HepG2 (cell line): Measurements from ENCODE around the gene SNN. TPM values are rescaled to one million over a fixed set of nuclear protein-coding genes. Genes with fewer than 3 reads are reported as not detected.

Source experiments
- ATAC-seq: fragments of 200-7000 bp; cut with Tn5 transposase; 3 replicates; pipeline ENCODE4 v1.9.1; 2020; ENCODE audit warnings: mild to moderate bottlenecking, moderate library complexity
- BruUV-seq: library from RNA; stranded (reverse); fragments of 400-500 nt; replicated peaks from 2 replicates; lab custom pipeline; 2021; lab: Mats Ljungman, UMichigan
- CTCF ChIA-PET: fragments of 300-600 bp; formaldehyde crosslinking; extraction: SDS; loops from one replicate; lab custom pipeline; 2021; ENCODE audit warnings: low total read pairs, inconsistent platforms, low intra/inter-chr PET ratio; lab: Yijun Ruan, JAX
- POLR2A ChIA-PET: fragments of 350-600 bp; sonication (Branson Sonifier 250); formaldehyde crosslinking; loops from one replicate; lab custom pipeline; 2020; ENCODE audit warnings: antibody characterized with exemption, inconsistent platforms; lab: Yijun Ruan, JAX
- DNase-seq: peaks from one replicate; pipeline ENCODE4 v3.0.0-alpha.2; 2015; ENCODE audit warnings: low spot score
- FAIRE-seq: peaks from 3 replicates; lab custom pipeline; 2011; peaks lifted over from hg19 to GRCh38; lab: Jason Lieb, UNC
- H2AFZ ChIP-seq: one replicate; pipeline ENCODE4 v1.6.1; 2011; ENCODE audit warnings: low read length, inconsistent platforms
- H3K27ac ChIP-seq: fragments of 300-600 bp; 3 replicates; pipeline ENCODE4 v1.8.0; 2011; ENCODE audit warnings: mixed run types, mild to moderate bottlenecking, mixed read lengths, low read length, inconsistent platforms; ENCODE audit not compliant: insufficient read depth; ENCODE audit errors: extremely low read length
- H3K27me3 ChIP-seq, 2 experiments: fragments of 200-600 bp in 1 of 2; 2 replicates in 1 of 2; 3 replicates in 1 of 2; pipeline versions ENCODE4 v1.6.0 to v1.8.0; 2011; ENCODE audit warnings: low read length in 2 of 2, mild to moderate bottlenecking in 2 of 2, moderate library complexity in 2 of 2, inconsistent platforms in 1 of 2; ENCODE audit not compliant: insufficient read depth in 2 of 2, control insufficient read depth in 1 of 2
- H3K36me3 ChIP-seq, 2 experiments: fragments of 200-600 bp in 1 of 2; replicated peaks in 1 of 2; 2 replicates in 1 of 2; 3 replicates in 1 of 2; pipeline versions ENCODE4 v1.5.1 to v1.8.0; 2011; ENCODE audit warnings: low read length in 2 of 2, inconsistent platforms in 1 of 2; ENCODE audit not compliant: insufficient read depth in 2 of 2, control insufficient read depth in 1 of 2
- H3K4me1 ChIP-seq: 2 replicates; pipeline ENCODE4 v1.5.1; 2012; ENCODE audit warnings: low read length, inconsistent platforms; ENCODE audit not compliant: insufficient read depth
- H3K4me2 ChIP-seq: 2 replicates; pipeline ENCODE4 v1.6.0; 2011; ENCODE audit warnings: low read depth, low read length, inconsistent platforms
- H3K4me3 ChIP-seq, 3 experiments: fragments of 200-600 bp in 1 of 3; sonication (generic), shearing (Covaris generic) in 1 of 3; replicated peaks in 1 of 3; 2 replicates each; pipeline ENCODE4 v1.5.1; 2011 to 2016; ENCODE audit warnings: low read length in 3 of 3, inconsistent platforms in 2 of 3, low read depth in 2 of 3, mild to moderate bottlenecking in 2 of 3, control low read depth in 1 of 3, mixed read lengths in 1 of 3; ENCODE audit not compliant: insufficient read depth in 1 of 3
- H3K79me2 ChIP-seq: one replicate; pipeline ENCODE4 v1.6.1; 2011; ENCODE audit warnings: low read length, inconsistent platforms; ENCODE audit not compliant: insufficient read depth
- H3K9ac ChIP-seq: 2 replicates; pipeline ENCODE4 v1.6.0; 2011; ENCODE audit warnings: mild to moderate bottlenecking, low read depth, low read length, inconsistent platforms; ENCODE audit not compliant: insufficient read depth
- H3K9me3 ChIP-seq: 2 replicates; pipeline ENCODE4 v1.5.1; 2012; ENCODE audit warnings: mild to moderate bottlenecking, low read length
- H4K20me1 ChIP-seq: 2 replicates; pipeline ENCODE4 v1.6.0; 2011; ENCODE audit warnings: inconsistent platforms, mild to moderate bottlenecking, low read length, moderate library complexity; ENCODE audit not compliant: insufficient read depth
- EEA1 ChIP-seq: sonication (generic); formaldehyde crosslinking; IDR thresholded peaks from 2 replicates; pipeline ENCODE4 v1.5.1; 2020; ENCODE audit warnings: mild to moderate bottlenecking, missing genetic modification reagents, borderline replicate concordance
- EHMT2 ChIP-seq: fragments of 200-600 bp; sonication (generic); IDR thresholded peaks from 2 replicates; pipeline ENCODE4 v1.7.0; 2017; ENCODE audit warnings: antibody characterized with exemption, low read depth, low read length, borderline replicate concordance
- HIC2 ChIP-seq: sonication (generic); formaldehyde crosslinking; IDR thresholded peaks from 2 replicates; pipeline ENCODE4 v1.9.0; 2022; ENCODE audit warnings: low read depth, missing genetic modification reagents
- IKZF4 ChIP-seq: sonication (generic); formaldehyde crosslinking; IDR thresholded peaks from 2 replicates; pipeline ENCODE4 v1.5.1; 2020; ENCODE audit warnings: borderline replicate concordance, mild to moderate bottlenecking, low read depth, missing genetic modification reagents; ENCODE audit errors: not compliant biosample characterization
- MYNN ChIP-seq: sonication (generic); formaldehyde crosslinking; IDR thresholded peaks from 2 replicates; pipeline ENCODE4 v1.4.0; 2020; ENCODE audit warnings: mild to moderate bottlenecking, low read depth, missing genetic modification reagents
- NKX3-1 ChIP-seq: sonication (generic); formaldehyde crosslinking; IDR thresholded peaks from 2 replicates; pipeline ENCODE4 v1.5.0; 2020; ENCODE audit warnings: missing genetic modification reagents
- POLR2A ChIP-seq, 2 experiments: IDR thresholded peaks; 2 replicates each; pipeline ENCODE4 v1.6.1; 2011; ENCODE audit warnings: low read depth in 2 of 2, low read length in 2 of 2, mild to moderate bottlenecking in 1 of 2, moderate library complexity in 1 of 2; ENCODE audit not compliant: insufficient read depth in 1 of 2
- TARDBP ChIP-seq: sonication (generic); formaldehyde crosslinking; IDR thresholded peaks from 2 replicates; pipeline ENCODE4 v1.8.0; 2022; ENCODE audit warnings: mild to moderate bottlenecking, missing genetic modification reagents
- YY1 ChIP-seq: IDR thresholded peaks from 2 replicates; pipeline ENCODE4 v1.6.1; 2011; ENCODE audit warnings: low read length, low read depth, moderate library complexity, mild to moderate bottlenecking; ENCODE audit not compliant: insufficient read depth, insufficient replicate concordance
- ZNF180 ChIP-seq: sonication (generic); formaldehyde crosslinking; IDR thresholded peaks from 2 replicates; pipeline ENCODE4 v1.4.0; 2020; ENCODE audit warnings: low read depth, missing genetic modification reagents, borderline replicate concordance
- ZNF256 ChIP-seq: sonication (generic); formaldehyde crosslinking; conservative IDR thresholded peaks from 2 replicates; pipeline ENCODE4 v1.4.0; 2020; ENCODE audit warnings: missing genetic modification reagents
- ZNF558 ChIP-seq: sonication (generic); formaldehyde crosslinking; IDR thresholded peaks from 2 replicates; pipeline ENCODE4 v1.9.0; 2022; ENCODE audit warnings: mild to moderate bottlenecking, missing genetic modification reagents, borderline replicate concordance
- ZNF652 ChIP-seq: IDR thresholded peaks from 2 replicates; pipeline ENCODE4 v1.6.1; 2016; ENCODE audit warnings: low read depth, borderline replicate concordance
- ZNF660 ChIP-seq: sonication (generic); formaldehyde crosslinking; IDR thresholded peaks from 2 replicates; pipeline ENCODE4 v1.5.1; 2020; ENCODE audit warnings: mild to moderate bottlenecking, low read depth, missing genetic modification reagents, borderline replicate concordance
- ZNF678 ChIP-seq: sonication (generic); formaldehyde crosslinking; IDR thresholded peaks from 2 replicates; pipeline ENCODE4 v1.4.0; 2020; ENCODE audit warnings: mild to moderate bottlenecking, missing genetic modification reagents
- ZNF816 ChIP-seq: sonication (generic); formaldehyde crosslinking; IDR thresholded peaks from 2 replicates; pipeline ENCODE4 v1.8.0; 2022; ENCODE audit warnings: missing genetic modification reagents, mild to moderate bottlenecking, borderline replicate concordance
- WGBS: methylation state at CpG from one replicate; pipeline ENCODE4 v1.1.6; 2017; ENCODE audit warnings: low lambda C conversion rate; 5-methylcytosine and 5-hydroxymethylcytosine counted together
- in situ Hi-C: cut with HindIII; loops from 2 replicates; pipeline ENCODE4 v1.10.0; 2017; ENCODE audit warnings: low pct_unique_long_range_greater_than_20kb; ENCODE audit not compliant: extremely low pct_ligation_motif_present
- intact Hi-C: fragments of 100-400 bp; cut with micrococcal nuclease; formaldehyde crosslinking; loops from one replicate; pipeline ENCODE4 v1.10.0; 2022; ENCODE audit not compliant: unreplicated experiment
- polyA plus RNA-seq, 8 experiments: library from polyadenylated mRNA; depleted of rRNA in 3 of 8; stranded (reverse) in 7 of 8; unstranded in 1 of 8; fragments of >200 nt; fragmentation: Illumina TruSeq in 4 of 8; extraction: Trizol in 4 of 8; gene quantifications; 2 replicates each; pipeline versions ENCODE4 v1.2.1 to v1.2.3, GENCODE V29; 2011 to 2016; ENCODE audit warnings: low read depth in 4 of 8, missing spikeins in 1 of 8, mixed read lengths in 1 of 8; ENCODE audit not compliant: insufficient read depth in 1 of 8
- total RNA-seq, 5 experiments: library from RNA; depleted of rRNA; stranded (reverse); fragments of >200 nt; fragmentation: Illumina TruSeq; extraction: Trizol; gene quantifications; 2 replicates each; pipeline ENCODE4 v1.2.3, GENCODE V29; 2016; ENCODE audit warnings: low read depth in 1 of 5

SNN gene
- total and polyA plus RNA-seq, 2 of the 13 experiments (the other 11 are each of a cell fraction or from before 2014, with no cell fraction given), result 5.2 to 8.4 TPM

DNA sequence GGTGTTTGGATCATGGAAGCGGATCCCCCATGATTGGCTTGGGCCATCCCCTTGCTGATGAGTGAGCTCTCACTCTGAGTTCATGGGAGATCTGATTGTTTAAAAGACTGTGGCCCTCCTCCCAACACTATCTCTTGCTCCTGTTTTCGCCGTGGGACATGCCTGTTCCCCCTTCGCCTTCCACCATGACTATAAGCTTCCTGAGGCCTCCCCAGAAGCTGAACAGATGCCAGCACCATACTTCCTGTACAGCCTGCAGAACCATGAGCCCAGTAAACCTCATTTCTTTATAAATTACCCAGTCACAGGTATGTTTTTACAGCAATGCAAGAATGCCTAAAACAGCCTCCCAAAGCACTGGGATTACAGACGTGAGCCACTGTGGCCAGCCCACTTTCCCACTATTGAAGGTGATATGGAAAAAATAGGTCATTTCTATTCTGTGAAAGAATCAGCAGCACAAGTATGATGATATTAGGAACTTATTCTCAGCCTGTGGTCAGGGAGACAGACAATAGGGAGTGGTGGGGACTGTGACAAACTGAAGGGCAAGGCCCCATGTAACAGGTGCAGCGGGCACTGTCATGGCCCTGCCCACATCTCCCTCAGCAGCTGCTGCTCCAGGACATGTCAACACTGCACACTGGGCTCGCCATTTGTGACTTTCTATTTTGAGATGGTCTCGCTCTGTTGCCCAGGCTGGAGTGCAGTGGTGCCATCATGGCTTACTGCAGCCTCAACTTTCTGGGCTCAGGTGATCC, 47.8 kb upstream of the SNN start:
- H3K4me3 ChIP-seq, result no peak overlapping the region
- ChIA-PET POLR2A (interaction anchor here (0.8 to 1.3 kb wide), 2 partner anchors 9 to 20 kb away, joined by 3 to 5 read pairs; no protein-coding TSS in a partner anchor), CTCF (interaction anchor here (1.4 kb wide), 1 partner anchor 8 kb away, joined by 4 read pairs; no protein-coding TSS in a partner anchor)
- no peak overlapping the region for H3K27ac ChIP-seq
- no peak overlapping the region for H3K9ac ChIP-seq
- H3K27me3 ChIP-seq, result peaks cover 2 to 5% of the 10 kb centered on the region in 2 experiments; a peak in 3 of 5 replicates
- H4K20me1 ChIP-seq, result no peaks in the 10 kb centered on the region
- TF ChIP-seq ZNF660 (CRISPR knock-in tag), result no peak
- TF ChIP-seq ZNF180 (CRISPR knock-in tag), result peak; percentile 98; the same call in 1 of the 2 replicates
- TF ChIP-seq HIC2, result no peak
- no peak overlapping the region for H3K4me2 ChIP-seq
- H3K79me2 ChIP-seq, result no peaks in the 10 kb centered on the region
- H3K4me1 ChIP-seq, result peaks cover 22% of the 10 kb centered on the region
- FAIRE-seq (no peak), DNase-seq (no peak), ATAC-seq (no peak)
- in situ Hi-C loops (no loop called here), intact Hi-C loops (no loop called here)
- no TSS peak for BruUV-seq
- H2AFZ ChIP-seq, result no peak overlapping the region
- H3K36me3 ChIP-seq, result no peaks in the 10 kb centered on the region
- WGBS, result 84% methylated on average over 8 of the region's 8 CpGs
- no peaks in the 10 kb centered on the region for H3K9me3 ChIP-seq

GRCh38 chr16:11621539-11621919, 46.7 kb upstream of the SNN start:
- in situ Hi-C loops, result no loop called here
- intact Hi-C loops, result no loop called here
- H3K36me3 ChIP-seq, result no peaks in the 10 kb centered on the region
- WGBS, result 7% methylated on average over 6 of the region's 6 CpGs
- peak overlapping the region; percentile 78 for H2AFZ ChIP-seq
- H3K9ac ChIP-seq, result peak overlapping the region; percentile 49; the same call in 1 of the 2 replicates
- BruUV-seq, result no TSS peak
- DNase-seq (no peak), ATAC-seq (peak; percentile 58), FAIRE-seq (no peak)
- no peaks in the 10 kb centered on the region for H3K79me2 ChIP-seq
- H3K4me3 ChIP-seq, result peak overlapping the region; percentile 60 to 75 (median 72)
- no peaks in the 10 kb centered on the region for H4K20me1 ChIP-seq
- no peak overlapping the region for H3K27ac ChIP-seq
- H3K27me3 ChIP-seq, result peaks cover 2 to 5% of the 10 kb centered on the region in 2 experiments; a peak in 3 of 5 replicates
- H3K4me2 ChIP-seq, result peak overlapping the region; percentile 82
- H3K4me1 ChIP-seq, result peaks cover 22% of the 10 kb centered on the region
- ChIA-PET POLR2A (interaction anchor here (0.8 to 1.3 kb wide), 5 partner anchors 9 to 175 kb away, joined by 3 to 5 read pairs (median 3); partner anchors contain the start of gene ZC3H7A), CTCF (interaction anchor here (1.4 kb wide), 1 partner anchor 9 kb away, joined by 4 read pairs; no protein-coding TSS in a partner anchor)
- H3K9me3 ChIP-seq, result no peaks in the 10 kb centered on the region
- no peak for TF ChIP-seq ZNF652 (CRISPR knock-in tag)
- 0 out of 2 replicates have a peak, but pooled peaks have one; percentile 17 for TF ChIP-seq ZNF558 (CRISPR knock-in tag)
- TF ChIP-seq IKZF4 (CRISPR knock-in tag), result no peak
- no peak for TF ChIP-seq NKX3-1 (CRISPR knock-in tag)
- TF ChIP-seq YY1, result no peak
- no peak for TF ChIP-seq MYNN
- TF ChIP-seq ZNF816 (CRISPR knock-in tag), result no peak
- no peak for TF ChIP-seq EHMT2
- no peak for TF ChIP-seq POLR2A (IDR thresholded peaks at IDR 0.05; ENCODE audit: insufficient read depth in 1 of 2, low read depth in 2 of 2, low read length in 2 of 2)
- TF ChIP-seq TARDBP (CRISPR knock-in tag), result no peak
- TF ChIP-seq ZNF256 (CRISPR knock-in tag), result peak; percentile 44; the same call in 1 of the 2 replicates
- no peak for TF ChIP-seq EEA1 (CRISPR knock-in tag)
- TF ChIP-seq ZNF678 (CRISPR knock-in tag), result no peak
